ENCODE data around the gene ACAP3.
"Not testable (repeated sequence)": the region's sequence is repeated elsewhere in the genome, so short reads cannot be mapped to it uniquely, and the experiment has no call there.

The ACAP3 gene

GRCh38 chr1:1320666-1321448 lies 13.1 kb upstream of the ACAP3 start:
- no peak overlapping the region for H3K4me3 ChIP-seq (ENCODE audit: low read depth, low read length)
- TF ChIP-seq CTCF (IDR thresholded peaks at IDR 0.05; ENCODE audit: low read depth, low read length), result no peak

GRCh38 chr1:1319646-1319941 lies 11.9 kb upstream of the ACAP3 start:
- H3K4me3 ChIP-seq (ENCODE audit: low read depth, low read length), result no peak overlapping the region
- TF ChIP-seq CTCF (IDR thresholded peaks at IDR 0.05; ENCODE audit: low read depth, low read length), result no peak

GRCh38 chr1:1318777-1319645 lies 11.3 kb upstream of the ACAP3 start:
- H3K4me3 ChIP-seq (ENCODE audit: low read depth, low read length), result no peak overlapping the region
- no peak for TF ChIP-seq CTCF (IDR thresholded peaks at IDR 0.05; ENCODE audit: low read depth, low read length)

- no peak for TF ChIP-seq CTCF (IDR thresholded peaks at IDR 0.05; ENCODE audit: low read depth, low read length)
- no peak overlapping the region for H3K4me3 ChIP-seq (ENCODE audit: low read depth, low read length)
These were observed 10.5 kb upstream of the ACAP3 start for GRCh38 chr1:1318131-1318652.

GRCh38 chr1:1317420-1317819 lies 9.7 kb upstream of the ACAP3 start:
- H3K4me3 ChIP-seq (ENCODE audit: low read depth, low read length), result no peak overlapping the region
- TF ChIP-seq CTCF (IDR thresholded peaks at IDR 0.05; ENCODE audit: low read depth, low read length), result no peak

- H3K4me3 ChIP-seq (ENCODE audit: low read depth, low read length), result not testable (repeated sequence)
These were observed 8.5 kb upstream of the ACAP3 start for GRCh38 chr1:1316199-1316598.

GRCh38 chr1:1315435-1315954 lies 7.8 kb upstream of the ACAP3 start:
- TF ChIP-seq CTCF (IDR thresholded peaks at IDR 0.05; ENCODE audit: low read depth, low read length), result no peak
- no peak overlapping the region for H3K4me3 ChIP-seq (ENCODE audit: low read depth, low read length)
